ENCODE data around the gene ZNF512. TPM values are rescaled to one million over a fixed set of nuclear protein-coding genes. Genes with fewer than 3 reads are reported as not detected.

Gene ZNF512
- total and polyA plus RNA-seq, 9 of the 15 experiments (the other 6 are each of a cell fraction or from before 2014, with no cell fraction given): 24.7 to 101 (median 65.9) TPM

- no peak for TF ChIP-seq PHF21A (IDR thresholded peaks at IDR 0.05; ENCODE audit: borderline replicate concordance, low read depth)
- no peak for TF ChIP-seq ZBTB33 (CRISPR knock-in tag; IDR thresholded peaks at IDR 0.05)
Observed at GRCh38 chr2:27561060-27561459, 21.8 kb upstream of the ZNF512 start (continued).

- intact Hi-C loops (cut with micrococcal nuclease) (no loop called here), in situ Hi-C loops (cut with MboI) (no loop called here)
- ATAC-seq: no peak
- H3K9me3 ChIP-seq (replicated peaks; ENCODE audit: control insufficient read depth, insufficient read depth, low read depth, low read length): no peaks in the 10 kb centered on the region
- H3K4me2 ChIP-seq (ENCODE audit: insufficient read depth, low read length): no peak overlapping the region
- H3K79me2 ChIP-seq (ENCODE audit: control insufficient read depth, insufficient read depth, low read length): no peaks in the 10 kb centered on the region
- no peaks in the 10 kb centered on the region for H4K20me1 ChIP-seq (replicated peaks; ENCODE audit: control insufficient read depth, insufficient read depth, low read length)
- CTCF ChIA-PET (ENCODE audit: low intra/inter-chr PET ratio): no interaction called here
- H3K27me3 ChIP-seq (ENCODE audit: control insufficient read depth in 2 of 2, insufficient read depth in 2 of 2, low read length in 2 of 2): peaks cover 0 to 20% of the 10 kb centered on the region in 2 experiments; a peak in 3 of 5 replicates
- 0% methylated on average over 2 of the region's 2 CpGs for WGBS (ENCODE audit: insufficient coverage, low coverage, missing lambda C conversion rate)
- POLR2A ChIA-PET: interaction anchor here (0.8 kb wide), 1 partner anchor 19 kb away, joined by 3 read pairs; no protein-coding TSS in a partner anchor
- FAIRE-seq: no peak
- H3K36me3 ChIP-seq (ENCODE audit: control insufficient read depth, insufficient read depth, low read length): no peaks in the 10 kb centered on the region
- no peak overlapping the region for H2AFZ ChIP-seq (ENCODE audit: low read depth, low read length)
- no peaks in the 10 kb centered on the region for H3K4me1 ChIP-seq (replicated peaks in 1 of 2; ENCODE audit: control insufficient read depth in 2 of 2, insufficient read depth in 2 of 2, low read length in 2 of 2)
- no peak for DNase-seq (ENCODE audit: extremely low read depth in 1 of 4, low spot score in 3 of 4)
- no peaks in the 10 kb centered on the region for H3K9me1 ChIP-seq (ENCODE audit: control insufficient read depth, insufficient read depth, low read length)
- H3K27ac ChIP-seq (ENCODE audit: extremely low read depth, low read depth, low read length): no peak overlapping the region
- BruUV-seq (replicated peaks): no TSS peak
- H3K9ac ChIP-seq (ENCODE audit: insufficient read depth in 1 of 2, low read depth in 2 of 2, low read length in 2 of 2): no peak overlapping the region
- H3K4me3 ChIP-seq: no peak overlapping the region
- no peak for TF ChIP-seq CLOCK (CRISPR knock-in tag; IDR thresholded peaks at IDR 0.05; ENCODE audit: borderline replicate concordance)
- TF ChIP-seq PURB (CRISPR knock-in tag; IDR thresholded peaks at IDR 0.05; ENCODE audit: low read depth): no peak
- no peak for TF ChIP-seq ZNF23 (CRISPR knock-in tag; IDR thresholded peaks at IDR 0.05)
- no peak for TF ChIP-seq ZFP91 (CRISPR knock-in tag; IDR thresholded peaks at IDR 0.05)
- no peak for TF ChIP-seq ZKSCAN3 (CRISPR knock-in tag; IDR thresholded peaks at IDR 0.05)
- TF ChIP-seq NCOA1 (IDR thresholded peaks at IDR 0.05; ENCODE audit: low read depth): no peak
- no peak for TF ChIP-seq E2F8 (IDR thresholded peaks at IDR 0.05; ENCODE audit: low read depth, partially characterized antibody)
- no peak for TF ChIP-seq STAG1 (CRISPR knock-in tag; IDR thresholded peaks at IDR 0.05; ENCODE audit: borderline replicate concordance)
- no peak for TF ChIP-seq ZFP36 (IDR thresholded peaks at IDR 0.05; ENCODE audit: low read depth, low read length, partially characterized antibody)
- TF ChIP-seq SMARCE1 (IDR thresholded peaks at IDR 0.05): no peak
- no peak for TF ChIP-seq CBFB (CRISPR knock-in tag; IDR thresholded peaks at IDR 0.05)
Observed at GRCh38 chr2:27566628-27567027, 16.2 kb upstream of the ZNF512 start.

Data from K562 (cell line).